ENCODE data around the gene SMARCC2.
A peak's percentile ranks its signal among the peaks of the same experiment; 100 is the strongest.
"Not testable (repeated sequence)": the region's sequence is repeated elsewhere in the genome, so short reads cannot be mapped to it uniquely, and the experiment has no call there.

The SMARCC2 gene

GRCh38 chr12:56212361-56212760 lies 23.1 kb upstream of the SMARCC2 start:
- no peak for DNase-seq (ENCODE audit: extremely low read depth in 1 of 2, low read depth in 1 of 2)

DNA sequence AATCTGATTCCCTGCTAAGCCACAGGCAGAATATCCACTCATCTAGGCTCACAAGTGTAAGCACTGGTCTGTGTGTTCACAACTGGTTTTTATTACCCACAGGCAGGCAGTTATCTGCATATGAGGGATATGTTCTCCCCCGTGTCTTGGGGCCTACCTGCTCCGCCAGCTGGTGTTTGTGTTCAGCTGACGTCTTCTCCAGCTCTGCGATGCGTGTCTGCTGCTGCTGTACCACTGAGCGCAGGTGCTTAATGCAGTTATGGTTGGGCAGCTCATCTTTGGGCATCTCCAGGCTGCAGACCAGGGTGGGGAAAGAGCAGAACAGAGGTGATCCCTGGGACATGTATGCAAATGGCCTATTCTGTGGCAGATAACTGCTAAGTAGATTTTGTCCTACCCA lies 18.7 kb upstream of the SMARCC2 start:
- DNase-seq (ENCODE audit: extremely low read depth in 1 of 2, low read depth in 1 of 2): no peak

DNA sequence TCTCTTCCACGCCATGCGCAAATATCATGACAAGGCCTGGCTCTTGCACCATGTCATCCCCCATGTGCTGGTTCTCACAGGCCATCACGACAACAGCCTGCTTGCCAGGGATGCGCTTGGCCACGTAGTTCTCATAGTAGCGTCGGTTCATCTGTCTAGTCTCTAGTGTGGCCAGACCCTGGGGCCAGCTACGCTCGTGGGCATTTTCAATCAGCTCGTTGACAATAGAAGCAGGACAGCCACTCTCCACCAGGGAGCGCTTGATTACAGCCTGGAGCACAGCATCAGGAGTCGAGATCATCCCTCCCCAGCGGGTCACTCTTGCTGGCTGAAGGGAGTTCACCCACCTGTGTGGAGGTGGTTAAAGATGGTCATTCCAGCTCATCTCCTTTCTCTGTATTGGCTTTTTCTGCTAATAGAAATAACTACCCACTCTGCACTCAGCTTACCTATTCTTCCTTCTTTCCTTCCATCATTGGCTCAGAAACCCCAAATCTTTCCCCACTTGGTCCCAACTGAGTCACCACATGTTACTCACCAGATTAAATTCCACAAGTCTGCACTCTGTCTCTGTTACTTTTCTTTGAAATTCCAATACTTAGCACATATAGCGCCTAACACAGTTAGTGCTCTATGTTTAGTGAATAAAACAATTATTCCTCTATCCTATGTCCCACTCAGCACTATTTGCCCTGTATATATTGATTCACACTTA lies 17.3 kb upstream of the SMARCC2 start:
- DNase-seq (ENCODE audit: extremely low read depth in 1 of 2, low read depth in 1 of 2): no peak

DNA sequence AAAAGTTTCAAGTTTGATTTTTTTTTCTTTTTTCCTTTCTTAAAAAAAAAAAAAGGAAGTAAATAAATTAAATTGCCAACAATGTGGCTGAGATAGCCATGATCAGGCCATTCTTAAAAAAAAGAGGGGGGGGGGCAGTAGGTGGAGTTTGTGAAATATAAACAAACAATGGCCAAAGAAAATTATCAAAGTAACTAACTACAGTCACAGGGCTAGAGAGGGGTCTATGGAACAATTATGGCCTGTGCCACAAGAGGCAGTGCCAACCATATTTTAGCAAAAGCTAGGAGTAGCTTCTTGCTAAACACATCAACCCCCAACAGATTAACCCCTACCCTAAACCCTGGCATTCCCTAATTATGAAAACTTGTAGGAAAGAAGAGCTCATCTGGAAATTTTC lies 16.2 kb upstream of the SMARCC2 start:
- no peak for DNase-seq (ENCODE audit: extremely low read depth in 1 of 2, low read depth in 1 of 2)

- no peak for DNase-seq (ENCODE audit: extremely low read depth in 1 of 2, low read depth in 1 of 2)
Observed at GRCh38 chr12:56204275-56204674, 15.0 kb upstream of the SMARCC2 start.

DNA sequence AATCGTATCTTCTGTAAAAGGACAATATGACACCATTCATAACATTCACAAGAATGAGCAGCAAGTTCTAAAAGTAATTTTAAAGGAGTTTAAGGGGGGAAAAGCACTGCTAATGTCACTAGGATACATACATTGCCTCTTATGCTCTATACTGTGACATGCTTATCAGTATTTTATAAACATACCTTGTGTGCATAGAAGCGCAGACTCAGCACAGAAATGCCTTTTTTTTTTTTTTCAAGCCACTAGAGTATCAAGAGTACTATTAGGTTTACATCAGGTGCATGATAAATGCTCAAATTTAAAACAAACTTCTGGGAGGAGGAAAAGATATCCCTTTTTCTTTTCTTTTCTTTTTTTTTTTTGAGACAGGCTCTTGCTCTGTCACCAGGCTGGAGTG lies 13.6 kb upstream of the SMARCC2 start:
- DNase-seq (ENCODE audit: extremely low read depth in 1 of 2, low read depth in 1 of 2): no peak

- DNase-seq (ENCODE audit: extremely low read depth in 1 of 2, low read depth in 1 of 2): no peak
Observed at GRCh38 chr12:56202366-56202765, 13.1 kb upstream of the SMARCC2 start.

DNA sequence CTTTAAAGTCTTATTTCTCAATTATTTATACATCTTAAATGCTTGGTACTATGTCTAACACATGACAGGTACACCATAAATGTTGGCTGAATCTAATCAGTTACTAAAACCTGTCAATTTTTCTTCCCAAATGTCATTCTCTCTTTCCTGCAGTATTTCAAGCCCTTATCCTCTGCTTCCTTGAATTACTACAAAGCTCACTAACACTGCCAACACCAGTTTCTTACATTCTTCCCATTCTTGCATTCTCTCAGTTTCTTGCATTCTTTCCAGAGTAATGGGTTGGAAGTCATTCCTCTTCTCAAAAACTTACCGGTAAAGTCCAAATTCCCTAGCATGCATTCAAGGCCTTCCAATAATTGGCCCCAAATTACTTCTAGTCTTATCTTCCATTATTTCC lies 9.6 kb upstream of the SMARCC2 start:
- no peak for DNase-seq (ENCODE audit: extremely low read depth in 1 of 2, low read depth in 1 of 2)

- DNase-seq (ENCODE audit: extremely low read depth in 1 of 2, low read depth in 1 of 2): no peak
Observed at GRCh38 chr12:56197921-56198635, 8.8 kb upstream of the SMARCC2 start.

- DNase-seq (ENCODE audit: extremely low read depth in 1 of 2, low read depth in 1 of 2): not testable (repeated sequence)
Observed at GRCh38 chr12:56196818-56197550, 7.7 kb upstream of the SMARCC2 start.

DNA sequence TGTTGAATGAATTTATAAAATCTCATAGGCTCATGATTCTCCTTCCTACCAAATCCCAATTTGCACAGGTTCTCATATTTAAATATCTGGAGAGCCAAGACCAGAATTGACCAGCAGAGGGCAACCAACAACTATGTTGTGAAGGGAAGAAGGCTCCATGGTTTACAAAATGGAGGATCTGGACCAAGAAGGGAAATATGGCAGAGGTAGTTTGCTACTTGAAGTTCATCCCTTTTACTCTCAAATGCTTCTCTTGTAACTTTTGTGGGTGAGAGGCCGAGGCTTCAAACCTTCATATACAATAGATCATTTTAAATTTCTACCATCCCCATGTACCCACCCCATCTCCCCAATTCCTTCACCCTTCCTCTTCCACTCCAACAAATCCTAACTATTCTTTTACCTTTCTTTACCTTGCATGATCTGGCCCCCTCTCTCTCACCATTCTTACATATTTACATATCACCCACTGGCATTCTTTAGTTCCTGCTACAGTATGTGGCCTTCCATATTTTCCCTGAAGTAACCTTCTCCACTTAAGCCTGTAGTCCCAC lies 3.8 kb upstream of the SMARCC2 start:
- peak in 1 of 2 donors; percentile 67 for DNase-seq (ENCODE audit: extremely low read depth in 1 of 2, low read depth in 1 of 2)

DNA sequence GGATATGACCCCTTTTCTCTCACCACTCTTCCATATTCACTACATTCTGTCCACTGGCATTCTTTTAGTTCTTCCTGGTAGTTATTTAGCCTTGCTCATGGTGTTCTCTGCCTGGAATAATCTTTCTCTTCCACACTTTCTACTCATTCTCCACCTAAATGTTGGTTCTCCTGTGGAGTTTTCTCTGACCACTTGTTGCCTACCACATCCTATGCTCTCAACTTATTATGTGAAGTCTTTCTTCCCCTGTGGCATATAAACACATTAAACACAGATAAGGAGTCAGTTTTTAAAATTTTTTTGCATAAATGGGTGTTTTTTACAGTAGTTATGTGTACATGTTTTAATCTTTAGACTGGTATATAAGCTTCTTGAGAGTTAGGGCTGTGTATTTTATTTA lies 3.3 kb upstream of the SMARCC2 start:
- no peak for DNase-seq (ENCODE audit: extremely low read depth in 1 of 2, low read depth in 1 of 2)

DNA sequence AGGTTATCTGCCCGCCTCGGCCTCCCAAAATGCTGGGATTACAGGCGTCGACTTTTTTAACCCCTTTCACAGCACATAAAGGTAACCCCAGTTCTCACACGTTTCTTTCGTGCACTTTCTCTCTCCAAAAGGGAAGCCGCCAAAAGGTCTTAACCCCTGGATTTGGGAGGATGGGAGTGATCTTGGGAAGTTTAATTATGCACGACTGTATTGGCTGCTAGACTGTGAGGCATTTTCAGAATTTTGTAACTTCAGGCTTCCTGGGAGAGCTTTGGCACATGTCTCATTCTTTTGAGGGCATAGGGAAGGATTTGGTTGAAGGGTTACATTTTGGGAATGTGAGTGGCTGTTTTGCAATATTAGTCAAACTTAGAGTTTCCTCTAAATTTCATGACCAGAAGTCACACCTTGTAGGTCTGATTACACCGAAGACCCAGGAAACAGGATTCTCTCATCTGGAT lies 1.4 kb upstream of the SMARCC2 start:
- DNase-seq (ENCODE audit: extremely low read depth in 1 of 2, low read depth in 1 of 2): no peak

- DNase-seq (ENCODE audit: extremely low read depth in 1 of 2, low read depth in 1 of 2): peak; percentile 76 to 77
Observed at GRCh38 chr12:56189918-56190694, 823 bp upstream of the SMARCC2 start.

DNA sequence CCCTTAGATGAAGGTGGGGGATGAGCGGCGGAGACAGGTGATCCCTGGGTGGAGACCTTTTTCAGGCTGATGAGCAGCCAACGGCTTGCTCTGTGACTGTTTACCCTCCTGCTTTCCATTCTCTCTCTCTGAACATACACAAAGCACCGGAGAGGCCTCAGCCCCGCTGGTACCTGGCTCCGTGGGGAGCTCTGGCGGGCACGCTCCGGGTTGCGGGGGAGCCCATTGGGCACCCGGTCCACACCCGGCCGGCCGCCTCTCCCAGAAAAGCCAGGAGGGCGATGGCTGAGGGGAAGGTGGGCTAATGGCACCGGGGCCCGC lies 545 bp downstream of the SMARCC2 start:
- DNase-seq (ENCODE audit: extremely low read depth in 1 of 2, low read depth in 1 of 2): no peak

DNA sequence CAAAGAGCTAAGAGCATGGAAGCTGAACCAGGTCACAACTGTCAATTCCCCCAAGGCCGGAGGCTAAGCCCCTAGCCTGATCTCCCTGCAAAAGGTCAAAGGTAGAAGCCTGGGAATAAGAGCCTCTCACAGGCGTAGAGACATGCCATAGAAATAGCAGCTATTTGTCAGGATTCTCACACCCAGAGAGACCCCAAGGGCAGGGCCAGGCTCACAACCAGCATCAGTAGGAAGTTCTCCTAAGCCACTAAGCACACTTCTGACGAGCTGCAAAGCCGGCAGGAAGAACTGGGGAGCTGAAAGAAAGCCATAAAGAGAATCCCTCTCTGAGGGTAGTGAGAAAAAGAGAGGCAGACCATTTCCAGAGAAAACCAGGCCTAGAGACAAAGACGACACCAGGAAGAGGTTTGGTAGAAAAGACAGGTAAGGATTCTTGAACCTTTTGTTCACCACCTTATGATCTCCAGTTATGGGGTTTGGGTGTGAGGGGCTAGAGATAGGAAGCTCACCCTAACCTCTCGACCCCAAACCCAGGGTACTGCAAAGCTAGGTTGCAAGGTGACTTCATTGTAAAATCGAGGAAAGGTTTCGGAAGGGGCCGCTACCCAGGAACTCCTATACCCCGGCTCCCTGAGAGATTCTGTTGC lies 1.0 kb downstream of the SMARCC2 start:
- DNase-seq (ENCODE audit: extremely low read depth in 1 of 2, low read depth in 1 of 2): no peak

DNA sequence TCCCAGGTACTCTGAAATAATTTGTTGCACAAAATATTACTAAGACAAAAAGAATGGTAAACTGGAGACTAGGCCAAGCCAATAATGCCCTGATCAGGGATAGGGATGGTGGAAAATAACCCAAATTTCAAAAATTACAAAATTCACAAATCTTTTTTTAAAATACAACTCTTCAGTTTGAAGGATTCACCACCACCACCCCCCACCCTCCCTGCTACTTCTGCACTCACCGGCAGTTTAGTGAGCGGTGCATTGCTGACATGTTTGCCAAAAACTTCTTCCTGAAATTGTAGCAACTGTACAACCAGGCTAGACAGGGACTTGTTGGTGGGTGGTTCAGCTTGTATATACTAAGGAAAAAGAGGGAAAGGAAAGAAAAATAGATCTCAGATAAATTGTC lies 2.3 kb downstream of the SMARCC2 start:
- no peak for DNase-seq (ENCODE audit: extremely low read depth in 1 of 2, low read depth in 1 of 2)

- no peak for DNase-seq (ENCODE audit: extremely low read depth in 1 of 2, low read depth in 1 of 2)
Observed at GRCh38 chr12:56178347-56178746, 10.9 kb downstream of the SMARCC2 start.

DNA sequence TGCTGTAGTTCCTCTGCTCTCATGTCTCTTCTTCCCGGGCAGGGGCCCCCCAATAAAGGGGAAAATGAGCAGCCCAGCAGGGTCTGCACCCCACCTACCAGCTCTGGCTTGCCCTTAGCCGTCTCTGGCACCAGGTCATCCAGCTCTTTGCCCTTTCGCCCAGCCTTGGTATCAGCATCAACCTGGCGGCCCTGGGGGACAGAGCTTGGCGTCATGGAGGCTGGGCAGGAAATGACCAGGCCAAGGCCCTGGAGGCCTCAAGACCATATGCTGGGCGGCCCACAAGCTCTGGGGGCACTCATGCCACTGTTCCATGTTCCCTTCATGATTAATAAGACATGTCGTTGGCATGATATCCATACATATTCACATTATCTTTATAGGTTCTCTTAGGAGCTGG lies 16.4 kb downstream of the SMARCC2 start:
- no peak for DNase-seq (ENCODE audit: extremely low read depth in 1 of 2, low read depth in 1 of 2)

DNA sequence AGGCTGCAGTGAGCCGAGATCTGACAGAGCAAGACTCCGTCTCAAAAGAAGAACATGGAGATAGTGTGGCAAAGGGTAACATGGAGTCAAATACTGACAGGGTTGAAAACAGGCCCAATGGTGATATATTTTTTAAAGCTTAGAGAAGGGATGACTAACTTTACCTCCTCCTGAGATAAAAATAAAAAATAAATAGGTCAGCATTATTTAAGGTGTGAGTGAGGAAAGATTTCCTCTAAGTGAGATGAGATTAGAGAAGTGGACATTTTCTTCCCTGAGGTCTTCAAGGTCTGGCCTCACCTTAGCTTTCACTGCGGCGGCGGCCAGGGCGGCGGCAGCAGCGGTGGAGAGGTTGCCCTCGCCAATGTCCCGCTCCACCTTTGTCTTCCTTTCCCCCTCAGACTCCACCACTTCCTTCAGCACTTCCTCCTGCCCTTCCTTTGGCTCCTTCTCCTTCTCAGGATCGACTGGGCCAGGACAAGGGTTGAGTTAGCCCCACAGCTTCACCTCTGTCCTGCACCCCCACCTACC lies 20.0 kb downstream of the SMARCC2 start:
- DNase-seq (ENCODE audit: extremely low read depth in 1 of 2, low read depth in 1 of 2): no peak
